Neural cell (in vitro differentiated cells): Measurements from ENCODE around the gene RCC2. TPM values are rescaled to one million over a fixed set of nuclear protein-coding genes. Genes with fewer than 3 reads are reported as not detected.

Experiments used
- H2AFZ ChIP-seq: fragments of 200-600, 300-800 bp; sonication (generic), shearing (Covaris generic); 2 replicates; pipeline ENCODE4 v1.6.0; 2014; ENCODE audit warnings: low read depth, mild to moderate bottlenecking, antibody characterized with exemption, low read length, moderate library complexity
- H3F3A ChIP-seq: fragments of 200-600 bp; shearing (Covaris generic); 2 replicates; pipeline ENCODE4 v1.6.1; 2016; ENCODE audit warnings: mild to moderate bottlenecking, moderate library complexity, mixed read lengths, antibody characterized with exemption, low read length; ENCODE audit not compliant: insufficient read depth, poor library complexity, severe bottlenecking
- H3K27ac ChIP-seq: fragments of 200-600, 300-800 bp; sonication (generic), shearing (Covaris generic); 2 replicates; pipeline ENCODE4 v1.5.1; 2014; ENCODE audit warnings: mild to moderate bottlenecking, low read length, moderate library complexity
- H3K27me3 ChIP-seq: fragments of 300-800, 200-600 bp; sonication (generic), shearing (Covaris generic); 2 replicates; pipeline ENCODE4 v1.6.0; 2014; ENCODE audit warnings: mild to moderate bottlenecking, low read depth, low read length, moderate library complexity; ENCODE audit not compliant: insufficient read depth
- H3K36me3 ChIP-seq: fragments of 300-800, 200-600 bp; sonication (generic), shearing (Covaris generic); 2 replicates; pipeline ENCODE4 v1.5.1; 2014; ENCODE audit warnings: mild to moderate bottlenecking, antibody characterized with exemption, low read length, moderate library complexity; ENCODE audit not compliant: insufficient read depth
- H3K4me2 ChIP-seq: fragments of 300-800, 200-600 bp; sonication (generic), shearing (Covaris generic); 2 replicates; pipeline ENCODE4 v1.6.0; 2014; ENCODE audit warnings: mild to moderate bottlenecking, low read length
- H3K4me3 ChIP-seq: fragments of 300-800, 200-600 bp; sonication (generic), shearing (Covaris generic); 2 replicates; pipeline ENCODE4 v1.5.1; 2014; ENCODE audit warnings: mild to moderate bottlenecking, low read length, moderate library complexity
- H3K79me2 ChIP-seq: fragments of 200-600 bp; shearing (Covaris generic); replicated peaks from 2 replicates; pipeline ENCODE4 v1.6.0; 2014; ENCODE audit warnings: mild to moderate bottlenecking, low read length, moderate library complexity; ENCODE audit not compliant: insufficient read depth
- H3K9ac ChIP-seq: fragments of 300-800, 200-600 bp; sonication (generic), shearing (Covaris generic); 2 replicates; pipeline ENCODE4 v1.6.1; 2016; ENCODE audit warnings: mild to moderate bottlenecking, low read length, mixed read lengths
- H3K9me2 ChIP-seq: fragments of 200-600 bp; shearing (Covaris generic); 2 replicates; pipeline ENCODE4 v1.6.1; 2016; ENCODE audit warnings: mild to moderate bottlenecking, low read length, mixed read lengths; ENCODE audit not compliant: insufficient read depth
- H3K9me3 ChIP-seq: fragments of 200-600, 300-800 bp; sonication (generic), shearing (Covaris generic); 2 replicates; pipeline ENCODE4 v1.6.1; 2016; ENCODE audit warnings: mild to moderate bottlenecking, mixed run types, low read length, moderate library complexity, mixed read lengths
- H4K20me1 ChIP-seq: fragments of 200-600 bp; shearing (Covaris generic); 2 replicates; pipeline ENCODE4 v1.6.1; 2016; ENCODE audit warnings: mild to moderate bottlenecking, mixed run types; ENCODE audit not compliant: insufficient read depth
- EP300 ChIP-seq: fragments of 450-650 bp; conservative IDR thresholded peaks from 2 replicates; pipeline ENCODE4 v1.6.1; 2014; ENCODE audit warnings: antibody characterized with exemption, mild to moderate bottlenecking, moderate library complexity; ENCODE audit not compliant: poor library complexity, severe bottlenecking
- EZH2 ChIP-seq: fragments of 200-600, 300-800 bp; shearing (Covaris generic), sonication (generic); IDR thresholded peaks from 2 replicates; pipeline ENCODE4 v1.6.1; 2014; ENCODE audit warnings: antibody characterized with exemption, low read length, borderline replicate concordance, mild to moderate bottlenecking; ENCODE audit not compliant: insufficient read depth, poor library complexity, severe bottlenecking
- MXI1 ChIP-seq: fragments of 450-650 bp; conservative IDR thresholded peaks from 2 replicates; pipeline ENCODE4 v1.6.1; 2014; ENCODE audit warnings: antibody characterized with exemption, mild to moderate bottlenecking; ENCODE audit not compliant: poor library complexity, severe bottlenecking
- POLR2AphosphoS5 ChIP-seq: IDR thresholded peaks from 2 replicates; pipeline ENCODE4 v1.6.1; 2012
- RAD21 ChIP-seq: fragments of 450-650 bp; conservative IDR thresholded peaks from 2 replicates; pipeline ENCODE4 v1.6.1; 2014; ENCODE audit warnings: antibody characterized with exemption, mild to moderate bottlenecking, moderate library complexity
- REST ChIP-seq: IDR thresholded peaks from 2 replicates; pipeline ENCODE4 v1.6.1; 2012; ENCODE audit warnings: borderline replicate concordance
- SMC3 ChIP-seq: fragments of 450-650 bp; conservative IDR thresholded peaks from 2 replicates; pipeline ENCODE4 v1.6.1; 2014; ENCODE audit warnings: antibody characterized with exemption, mild to moderate bottlenecking, moderate library complexity; ENCODE audit not compliant: poor library complexity
- TAF1 ChIP-seq: IDR thresholded peaks from 2 replicates; pipeline ENCODE4 v1.6.1; 2012; ENCODE audit warnings: low read depth
- polyA plus RNA-seq: library from polyadenylated mRNA; depleted of rRNA; stranded (reverse); fragments of >200 nt; gene quantifications from 2 replicates; pipeline ENCODE4 v1.2.3, GENCODE V29; 2014
- TF ChIP-seq, protein P1 (sequence below): fragments of 450-650 bp; IDR thresholded peaks from 2 replicates; pipeline ENCODE4 v1.5.1; 2014; ENCODE audit warnings: antibody characterized with exemption, mild to moderate bottlenecking, moderate library complexity; ENCODE audit not compliant: poor library complexity, severe bottlenecking

The RCC2 gene
- polyA plus RNA-seq, 1 donor from 2014 or later = 34.4 TPM

- Histone ChIP-seq H3K9ac (no peak overlapping the region), H3K4me3 (no peak overlapping the region), H3F3A (no peaks in the 10 kb centered on the region), H3K27me3 (no peaks in the 10 kb centered on the region), H2AFZ (no peak overlapping the region), H3K9me2 (no peaks in the 10 kb centered on the region), H3K79me2 (no peaks in the 10 kb centered on the region), H3K9me3 (peaks cover 4% of the 10 kb centered on the region), H3K36me3 (no peaks in the 10 kb centered on the region), H4K20me1 (no peaks in the 10 kb centered on the region), H3K27ac (no peak overlapping the region), H3K4me2 (no peak overlapping the region)
- TF ChIP-seq POLR2AphosphoS5 (no peak), EZH2 (no peak), SMC3 (no peak), RAD21 (no peak), TAF1 (no peak), REST (no peak), EP300 (no peak), MXI1 (no peak)
- TF ChIP-seq, protein P1, sequence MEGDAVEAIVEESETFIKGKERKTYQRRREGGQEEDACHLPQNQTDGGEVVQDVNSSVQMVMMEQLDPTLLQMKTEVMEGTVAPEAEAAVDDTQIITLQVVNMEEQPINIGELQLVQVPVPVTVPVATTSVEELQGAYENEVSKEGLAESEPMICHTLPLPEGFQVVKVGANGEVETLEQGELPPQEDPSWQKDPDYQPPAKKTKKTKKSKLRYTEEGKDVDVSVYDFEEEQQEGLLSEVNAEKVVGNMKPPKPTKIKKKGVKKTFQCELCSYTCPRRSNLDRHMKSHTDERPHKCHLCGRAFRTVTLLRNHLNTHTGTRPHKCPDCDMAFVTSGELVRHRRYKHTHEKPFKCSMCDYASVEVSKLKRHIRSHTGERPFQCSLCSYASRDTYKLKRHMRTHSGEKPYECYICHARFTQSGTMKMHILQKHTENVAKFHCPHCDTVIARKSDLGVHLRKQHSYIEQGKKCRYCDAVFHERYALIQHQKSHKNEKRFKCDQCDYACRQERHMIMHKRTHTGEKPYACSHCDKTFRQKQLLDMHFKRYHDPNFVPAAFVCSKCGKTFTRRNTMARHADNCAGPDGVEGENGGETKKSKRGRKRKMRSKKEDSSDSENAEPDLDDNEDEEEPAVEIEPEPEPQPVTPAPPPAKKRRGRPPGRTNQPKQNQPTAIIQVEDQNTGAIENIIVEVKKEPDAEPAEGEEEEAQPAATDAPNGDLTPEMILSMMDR = no peak
Observed at GRCh38 chr1:17365293-17365692, 74.2 kb downstream of the RCC2 start.

GRCh38 chr1:17363771-17364170 lies 75.7 kb downstream of the RCC2 start:
- TF ChIP-seq EZH2 = no peak
- TF ChIP-seq POLR2AphosphoS5 = no peak
- Histone ChIP-seq H3K36me3 (no peaks in the 10 kb centered on the region), H2AFZ (no peak overlapping the region)

DNA sequence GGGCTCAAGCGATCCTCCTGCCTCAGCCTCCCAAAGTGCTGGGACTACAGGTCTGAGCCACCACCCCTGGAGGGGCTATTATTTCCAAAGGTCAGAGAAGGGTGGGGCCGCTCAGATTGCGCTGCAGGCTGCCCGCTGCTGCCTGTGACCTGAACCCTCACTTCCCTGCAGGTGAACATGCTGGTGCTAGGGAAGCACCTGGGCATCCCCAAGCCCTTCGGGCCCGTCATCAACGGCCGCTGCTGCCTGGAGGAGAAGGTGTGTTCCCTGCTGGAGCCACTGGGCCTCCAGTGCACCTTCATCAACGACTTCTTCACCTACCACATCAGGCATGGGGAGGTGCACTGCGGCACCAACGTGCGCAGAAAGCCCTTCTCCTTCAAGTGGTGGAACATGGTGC lies 76.1 kb downstream of the RCC2 start:
- H3K4me3 ChIP-seq = no peak overlapping the region
- no peaks in the 10 kb centered on the region for H3K9me2 ChIP-seq
- H3K27me3 ChIP-seq = no peaks in the 10 kb centered on the region
- H3K9ac ChIP-seq = no peak overlapping the region
- H2AFZ ChIP-seq = no peak overlapping the region
- no peak overlapping the region for H3K4me2 ChIP-seq
- H3F3A ChIP-seq = no peaks in the 10 kb centered on the region
- no peaks in the 10 kb centered on the region for H3K36me3 ChIP-seq
- H3K79me2 ChIP-seq = no peaks in the 10 kb centered on the region
- H4K20me1 ChIP-seq = no peaks in the 10 kb centered on the region
- no peak overlapping the region for H3K27ac ChIP-seq
- TF ChIP-seq TAF1 = no peak
- no peak for TF ChIP-seq RAD21
- TF ChIP-seq EZH2 = no peak
- TF ChIP-seq POLR2AphosphoS5 = no peak
- no peak for TF ChIP-seq EP300
- TF ChIP-seq SMC3 = no peak
- no peak for TF ChIP-seq REST
- H3K9me3 ChIP-seq = peaks cover 4% of the 10 kb centered on the region

More at GRCh38 chr1:17363771-17364170, 75.7 kb downstream of the RCC2 start:
- Histone ChIP-seq H3K4me2 (no peak overlapping the region), H4K20me1 (no peaks in the 10 kb centered on the region), H3K79me2 (no peaks in the 10 kb centered on the region), H3F3A (no peaks in the 10 kb centered on the region), H3K27ac (no peak overlapping the region), H3K9me2 (no peaks in the 10 kb centered on the region), H3K9ac (no peak overlapping the region), H3K4me3 (no peak overlapping the region), H3K27me3 (no peaks in the 10 kb centered on the region), H3K9me3 (peaks cover 4% of the 10 kb centered on the region)
